Thyroid gland (tissue), 4 donors: ENCODE measurements around the gene CCR8.

Source experiments
- POLR2A ChIP-seq, 2 donors: fragments of 450-650 bp; IDR thresholded peaks; one replicate each; pipeline ENCODE4 v1.6.1; 2017; ENCODE audit warnings: antibody characterized with exemption in 2 of 2, mild to moderate bottlenecking in 2 of 2, moderate library complexity in 1 of 2
- TF ChIP-seq, protein P1 (sequence below), 6 experiments: fragments of 200-600 bp in 3 of 6; fragments of 450-650 bp in 3 of 6; sonication (generic) in 3 of 6; IDR thresholded peaks; one replicate each; pipeline ENCODE4 v1.5.1; 2016 to 2019; ENCODE audit warnings: antibody characterized with exemption in 6 of 6, mild to moderate bottlenecking in 2 of 6, inconsistent platforms in 1 of 6, moderate library complexity in 1 of 6

- TF ChIP-seq, protein P1, sequence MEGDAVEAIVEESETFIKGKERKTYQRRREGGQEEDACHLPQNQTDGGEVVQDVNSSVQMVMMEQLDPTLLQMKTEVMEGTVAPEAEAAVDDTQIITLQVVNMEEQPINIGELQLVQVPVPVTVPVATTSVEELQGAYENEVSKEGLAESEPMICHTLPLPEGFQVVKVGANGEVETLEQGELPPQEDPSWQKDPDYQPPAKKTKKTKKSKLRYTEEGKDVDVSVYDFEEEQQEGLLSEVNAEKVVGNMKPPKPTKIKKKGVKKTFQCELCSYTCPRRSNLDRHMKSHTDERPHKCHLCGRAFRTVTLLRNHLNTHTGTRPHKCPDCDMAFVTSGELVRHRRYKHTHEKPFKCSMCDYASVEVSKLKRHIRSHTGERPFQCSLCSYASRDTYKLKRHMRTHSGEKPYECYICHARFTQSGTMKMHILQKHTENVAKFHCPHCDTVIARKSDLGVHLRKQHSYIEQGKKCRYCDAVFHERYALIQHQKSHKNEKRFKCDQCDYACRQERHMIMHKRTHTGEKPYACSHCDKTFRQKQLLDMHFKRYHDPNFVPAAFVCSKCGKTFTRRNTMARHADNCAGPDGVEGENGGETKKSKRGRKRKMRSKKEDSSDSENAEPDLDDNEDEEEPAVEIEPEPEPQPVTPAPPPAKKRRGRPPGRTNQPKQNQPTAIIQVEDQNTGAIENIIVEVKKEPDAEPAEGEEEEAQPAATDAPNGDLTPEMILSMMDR (IDR thresholded peaks at IDR 0.05), result no peak
- TF ChIP-seq POLR2A (IDR thresholded peaks at IDR 0.05), result no peak
Measured at GRCh38 chr3:39381432-39381831, 51.9 kb downstream of the CCR8 start.
